Heart right ventricle (tissue), 16 donors: ENCODE data around the gene LGR5. TPM values are rescaled to one million over a fixed set of nuclear protein-coding genes. Genes with fewer than 3 reads are reported as not detected.

Source experiments
- ATAC-seq, 8 donors: fragments of 200-7000 bp; cut with Tn5 transposase; one replicate each; pipeline ENCODE4 v1.9.1; 2020; ENCODE audit warnings: mild to moderate bottlenecking in 8 of 8, moderate library complexity in 8 of 8, moderate number of reproducible peaks in 1 of 8
- DNase-seq, 2 donors: peaks; one replicate each; pipeline ENCODE4 v3.0.0-alpha.2; 2020
- H3K27ac ChIP-seq, 10 donors: fragments of 200-600 bp; sonication (generic) in 2 of 10; one replicate each; pipeline versions ENCODE4 v1.5.0 to v1.8.0; 2020 to 2022; ENCODE audit warnings: mild to moderate bottlenecking in 3 of 10
- H3K27me3 ChIP-seq, 7 donors: fragments of 200-600 bp; one replicate each; pipeline ENCODE4 v1.8.0; 2021 to 2022; ENCODE audit warnings: mild to moderate bottlenecking in 2 of 7
- H3K36me3 ChIP-seq, 9 donors: fragments of 200-600 bp; sonication (generic) in 1 of 9; one replicate each; pipeline versions ENCODE4 v1.5.0 to v1.8.0; 2020 to 2022; ENCODE audit warnings: mild to moderate bottlenecking in 2 of 9
- H3K4me1 ChIP-seq, 9 donors: fragments of 200-600 bp; sonication (generic) in 1 of 9; one replicate each; pipeline versions ENCODE4 v1.5.0 to v1.8.0; 2020 to 2022; ENCODE audit warnings: mild to moderate bottlenecking in 4 of 9
- H3K4me3 ChIP-seq, 10 donors: fragments of 200-600 bp; sonication (generic) in 2 of 10; one replicate each; pipeline versions ENCODE4 v1.5.0 to v1.8.0; 2020 to 2022; ENCODE audit warnings: mild to moderate bottlenecking in 7 of 10, moderate library complexity in 2 of 10
- H3K9me3 ChIP-seq, 11 donors: fragments of 200-600 bp in 10 of 11; sonication (generic) in 2 of 11; one replicate each; pipeline versions ENCODE4 v1.5.0 to v1.8.0; 2013 to 2022; ENCODE audit warnings: mild to moderate bottlenecking in 2 of 11, control low read depth in 1 of 11, moderate library complexity in 1 of 11
- CTCF ChIP-seq, 9 donors: fragments of 200-600 bp; sonication (generic) in 2 of 9; IDR thresholded peaks; one replicate each; pipeline versions ENCODE4 v1.5.0 to v1.8.0; 2021 to 2022; ENCODE audit warnings: antibody characterized with exemption in 9 of 9, mild to moderate bottlenecking in 5 of 9, moderate library complexity in 1 of 9
- WGBS, 2 donors: extraction: QIAGEN DNeasy Blood & Tissue Kit; methylation state at CpG; one replicate each; pipeline ENCODE4 v1.1.7; 2013; ENCODE audit warnings: inconsistent platforms in 1 of 2; 5-methylcytosine and 5-hydroxymethylcytosine counted together
- intact Hi-C, 10 donors: fragments of 100-400 bp; cut with DNase I; formaldehyde crosslinking; loops; one replicate each; pipeline versions ENCODE4 v1.11.1 to v1.14.2; 2022
- polyA plus RNA-seq, 2 donors: library from polyadenylated mRNA; stranded (reverse); fragments of 200-250 nt; gene quantifications; one replicate each; pipeline ENCODE4 v1.2.3, GENCODE V29; 2013
- total RNA-seq, 10 donors: library from RNA; stranded (reverse); fragmentation: NEBNext Ultra II Directional in 3 of 10; extraction: Animal tissue kit (Norgen Biotek cat#: 25700) in 3 of 10; gene quantifications; one replicate each; pipeline versions ENCODE4 v1.2.1 to v1.2.4, GENCODE V29; 2021 to 2023
- donor health status: Arrhythmogenic right ventricular cardiomyopathy.
- donor health status: ischemic (EF 13 %, LVEDD 7.1; RV severe dilation, severe dysfunction).
- donor health status: healthy with polysubstance abuse.
- donor health status: DM: no; HTN: yes; CAD: no.
- donor health status: DM: no; HTN: no; CAD: no.
- donor health status: ischemic (EF 25% LVEDD 6.9; RV normal size, moderate dysfunction).
- donor health status: ischemic (EF 25% LVEDD 5.7; RV mildly dilated, moderate dysfunction).
- donor health status: healthy.
- donor health status: DM: yes; HTN: yes; CAD: no.
- donor health status: Ischemic cardiomyopathy.
- donor health status: ischemic (EF 35%, LVEDD 5.7; RV mildly dilated, moderate dysfunction).
- donor health status: nonischemic (EF 11% LVEDD 7.7; RV severe dilation, severe dysfunction).
- donor health status: DM: yes; HTN: yes; CAD: no.
- donor health status: PGD.
- donor health status: ischemic (EF 29% LVEDD 5.4; RV normal size, mild dysfunction).
- donor health status: nonischemic (EF 23%, LVEDD 6.1; RV moderate dilation, normal function).

LGR5 gene
- total and polyA plus RNA-seq, 12 donors = 0.06 to 0.37 (median 0.07) TPM; not detected in 9

- H3K4me3 ChIP-seq = no peak overlapping the region
- H3K9me3 ChIP-seq = no peaks in the 10 kb centered on the region
- no peak for DNase-seq
- no peaks in the 10 kb centered on the region for H3K4me1 ChIP-seq
- intact Hi-C loops = no loop called here
- WGBS, 2 donors = 84 to 88% methylated on average over 4 of the region's 4 CpGs
- no peak for ATAC-seq
- H3K27ac ChIP-seq = no peak overlapping the region
- TF ChIP-seq CTCF (IDR thresholded peaks at IDR 0.05) = no peak
- H3K36me3 ChIP-seq = no peaks in the 10 kb centered on the region
- peaks cover 0 to 29% (median 8%) of the 10 kb centered on the region in 7 donors for H3K27me3 ChIP-seq
Measured at GRCh38 chr12:71456990-71457389, 17.4 kb downstream of the LGR5 start.

- 85 to 89% methylated on average over 4 of the region's 4 CpGs for WGBS, 2 donors
- DNase-seq (no peak), ATAC-seq (no peak)
- H3K4me1 ChIP-seq = no peaks in the 10 kb centered on the region
- no peaks in the 10 kb centered on the region for H3K36me3 ChIP-seq
- no peaks in the 10 kb centered on the region for H3K9me3 ChIP-seq
- no peak overlapping the region for H3K27ac ChIP-seq
- intact Hi-C loops = no loop called here
- H3K4me3 ChIP-seq = no peak overlapping the region
- no peak for TF ChIP-seq CTCF (IDR thresholded peaks at IDR 0.05)
- H3K27me3 ChIP-seq = peaks cover 0 to 10% (median 4%) of the 10 kb centered on the region in 7 donors
Measured at GRCh38 chr12:71460318-71460717, 20.7 kb downstream of the LGR5 start.

GRCh38 chr12:71460850-71461609 is 21.4 kb downstream of the LGR5 start:
- DNase-seq (no peak), ATAC-seq (no peak)
- WGBS, 2 donors = 84 to 87% methylated on average over 1 of the region's 1 CpG
- Histone ChIP-seq H3K4me1 (no peaks in the 10 kb centered on the region), H3K36me3 (no peaks in the 10 kb centered on the region), H3K27ac (no peak overlapping the region), H3K4me3 (no peak overlapping the region), H3K9me3 (no peaks in the 10 kb centered on the region), H3K27me3 (peaks cover 0 to 10% (median 5%) of the 10 kb centered on the region in 7 donors)
- TF ChIP-seq CTCF (IDR thresholded peaks at IDR 0.05) = no peak
- intact Hi-C loops = no loop called here

GRCh38 chr12:71461787-71462328 is 22.3 kb downstream of the LGR5 start:
- no peak overlapping the region for H3K27ac ChIP-seq
- DNase-seq (no peak), ATAC-seq (no peak)
- no peak for TF ChIP-seq CTCF (IDR thresholded peaks at IDR 0.05)
- no peak overlapping the region for H3K4me3 ChIP-seq
- no peaks in the 10 kb centered on the region for H3K4me1 ChIP-seq
- intact Hi-C loops = no loop called here
- H3K9me3 ChIP-seq = no peaks in the 10 kb centered on the region
- WGBS, 2 donors = 35 to 48% methylated on average over 2 of the region's 2 CpGs
- H3K27me3 ChIP-seq = peaks cover 0 to 10% (median 5%) of the 10 kb centered on the region in 7 donors
- no peaks in the 10 kb centered on the region for H3K36me3 ChIP-seq
